ENCODE results near the gene PCID2.
A peak's percentile ranks its signal among the peaks of the same experiment; 100 is the strongest.

The PCID2 gene

DNA sequence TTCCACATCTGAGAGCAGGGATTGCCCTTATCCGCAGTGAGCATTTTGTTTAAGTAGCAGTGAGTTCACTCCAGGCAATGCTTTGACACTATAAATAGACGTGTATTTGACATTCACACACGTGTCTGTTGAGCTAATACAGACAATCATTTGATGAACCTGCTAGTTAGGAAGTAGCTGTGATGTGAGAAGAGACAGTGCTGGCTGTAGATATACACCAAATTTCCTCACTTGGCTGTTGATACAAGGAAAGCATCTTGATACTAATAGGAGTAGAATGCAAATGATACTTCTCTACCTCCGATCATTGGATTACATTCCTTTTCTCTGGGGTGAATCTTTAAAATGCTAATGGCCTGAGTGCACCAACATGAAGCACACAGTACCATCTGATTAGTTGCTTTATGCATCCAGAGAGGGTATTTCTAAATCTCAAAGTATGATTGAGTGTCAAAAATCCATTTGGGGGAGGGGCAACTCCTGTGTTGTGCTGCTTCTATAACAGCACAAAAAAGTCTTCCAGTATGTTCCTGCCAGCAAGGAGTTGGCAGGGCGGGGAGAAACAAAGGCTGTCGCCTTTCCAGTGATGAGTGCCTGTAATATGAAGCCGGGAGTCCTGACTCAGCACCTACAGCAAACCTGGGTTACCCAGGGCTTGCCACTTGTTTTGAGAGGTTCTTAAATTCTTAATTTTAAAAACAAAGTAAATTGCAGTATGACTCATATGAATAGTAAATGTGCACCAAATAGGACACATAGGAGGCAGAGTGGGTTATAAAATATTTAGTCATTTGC, 8.0 kb upstream of the PCID2 start:
- Histone ChIP-seq H3K27ac (ENCODE audit: low read length) (no peak overlapping the region), H3K9ac (ENCODE audit: low read length) (no peak overlapping the region), H3F3A (ENCODE audit: insufficient read depth, low read length) (no peaks in the 10 kb centered on the region), H3K4me2 (ENCODE audit: low read depth, low read length) (no peak overlapping the region), H3K9me3 (replicated peaks; ENCODE audit: insufficient read depth, low read length) (no peaks in the 10 kb centered on the region), H3K9me2 (replicated peaks; ENCODE audit: insufficient read depth, low read length) (no peaks in the 10 kb centered on the region), H4K20me1 (ENCODE audit: insufficient read depth, low read length) (peaks cover 33% of the 10 kb centered on the region), H3K79me2 (ENCODE audit: low read length) (peaks cover 100% of the 10 kb centered on the region), H3K4me3 (ENCODE audit: low read length) (no peak overlapping the region), H3K36me3 (replicated peaks; ENCODE audit: insufficient read depth, low read length) (no peaks in the 10 kb centered on the region; the same call in 1 of the 2 replicates), H2AFZ (ENCODE audit: low read length) (no peak overlapping the region), H3K4me1 (ENCODE audit: low read length) (no peaks in the 10 kb centered on the region), H3K27me3 (replicated peaks; ENCODE audit: insufficient read depth, low read length) (no peaks in the 10 kb centered on the region)
- TF ChIP-seq, protein P1, sequence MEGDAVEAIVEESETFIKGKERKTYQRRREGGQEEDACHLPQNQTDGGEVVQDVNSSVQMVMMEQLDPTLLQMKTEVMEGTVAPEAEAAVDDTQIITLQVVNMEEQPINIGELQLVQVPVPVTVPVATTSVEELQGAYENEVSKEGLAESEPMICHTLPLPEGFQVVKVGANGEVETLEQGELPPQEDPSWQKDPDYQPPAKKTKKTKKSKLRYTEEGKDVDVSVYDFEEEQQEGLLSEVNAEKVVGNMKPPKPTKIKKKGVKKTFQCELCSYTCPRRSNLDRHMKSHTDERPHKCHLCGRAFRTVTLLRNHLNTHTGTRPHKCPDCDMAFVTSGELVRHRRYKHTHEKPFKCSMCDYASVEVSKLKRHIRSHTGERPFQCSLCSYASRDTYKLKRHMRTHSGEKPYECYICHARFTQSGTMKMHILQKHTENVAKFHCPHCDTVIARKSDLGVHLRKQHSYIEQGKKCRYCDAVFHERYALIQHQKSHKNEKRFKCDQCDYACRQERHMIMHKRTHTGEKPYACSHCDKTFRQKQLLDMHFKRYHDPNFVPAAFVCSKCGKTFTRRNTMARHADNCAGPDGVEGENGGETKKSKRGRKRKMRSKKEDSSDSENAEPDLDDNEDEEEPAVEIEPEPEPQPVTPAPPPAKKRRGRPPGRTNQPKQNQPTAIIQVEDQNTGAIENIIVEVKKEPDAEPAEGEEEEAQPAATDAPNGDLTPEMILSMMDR (IDR thresholded peaks at IDR 0.05; ENCODE audit: low read length): no peak
- TF ChIP-seq EZH2 (optimal IDR thresholded peaks at IDR 0.05; ENCODE audit: low read depth, low read length) (no peak), EZH2phosphoT487 (IDR thresholded peaks at IDR 0.05; ENCODE audit: low read length) (no peak)
- DNase-seq: no peak

DNA sequence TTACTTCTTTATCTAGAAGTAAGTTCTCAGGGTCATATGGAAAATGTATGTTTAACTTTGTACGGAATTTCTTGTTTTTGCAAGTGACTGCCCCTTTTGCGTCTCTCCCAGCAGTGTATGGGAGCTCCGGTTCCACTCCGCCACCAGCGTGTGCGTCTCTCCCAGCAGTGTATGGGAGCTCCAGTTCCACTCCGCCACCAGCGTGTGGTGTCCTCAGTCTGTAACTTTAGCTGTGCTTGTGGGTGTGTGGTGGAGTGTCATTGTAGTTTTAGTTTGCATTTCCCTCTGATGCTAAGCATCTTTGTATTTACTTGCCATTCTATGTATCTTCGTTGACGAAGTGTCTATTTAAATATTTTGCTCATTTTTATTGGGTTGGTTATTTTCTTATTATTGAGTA, 3.3 kb upstream of the PCID2 start:
- Histone ChIP-seq H3K4me2 (ENCODE audit: low read depth, low read length) (no peak overlapping the region), H3F3A (ENCODE audit: insufficient read depth, low read length) (peaks cover 7% of the 10 kb centered on the region), H2AFZ (ENCODE audit: low read length) (no peak overlapping the region), H3K27me3 (replicated peaks; ENCODE audit: insufficient read depth, low read length) (no peaks in the 10 kb centered on the region), H3K79me2 (ENCODE audit: low read length) (peaks cover 87% of the 10 kb centered on the region), H4K20me1 (ENCODE audit: insufficient read depth, low read length) (peaks cover 33% of the 10 kb centered on the region), H3K36me3 (replicated peaks; ENCODE audit: insufficient read depth, low read length) (no peaks in the 10 kb centered on the region; the same call in 1 of the 2 replicates), H3K27ac (ENCODE audit: low read length) (no peak overlapping the region), H3K9me3 (replicated peaks; ENCODE audit: insufficient read depth, low read length) (no peaks in the 10 kb centered on the region), H3K9ac (ENCODE audit: low read length) (no peak overlapping the region), H3K4me3 (ENCODE audit: low read length) (no peak overlapping the region), H3K9me2 (replicated peaks; ENCODE audit: insufficient read depth, low read length) (no peaks in the 10 kb centered on the region), H3K4me1 (ENCODE audit: low read length) (peaks cover 12% of the 10 kb centered on the region)
- TF ChIP-seq, protein P1 (IDR thresholded peaks at IDR 0.05; ENCODE audit: low read length): peak; percentile 22
- no peak for TF ChIP-seq EZH2 (optimal IDR thresholded peaks at IDR 0.05; ENCODE audit: low read depth, low read length)
- no peak for TF ChIP-seq EZH2phosphoT487 (IDR thresholded peaks at IDR 0.05; ENCODE audit: low read length)
- no peak for DNase-seq

DNA sequence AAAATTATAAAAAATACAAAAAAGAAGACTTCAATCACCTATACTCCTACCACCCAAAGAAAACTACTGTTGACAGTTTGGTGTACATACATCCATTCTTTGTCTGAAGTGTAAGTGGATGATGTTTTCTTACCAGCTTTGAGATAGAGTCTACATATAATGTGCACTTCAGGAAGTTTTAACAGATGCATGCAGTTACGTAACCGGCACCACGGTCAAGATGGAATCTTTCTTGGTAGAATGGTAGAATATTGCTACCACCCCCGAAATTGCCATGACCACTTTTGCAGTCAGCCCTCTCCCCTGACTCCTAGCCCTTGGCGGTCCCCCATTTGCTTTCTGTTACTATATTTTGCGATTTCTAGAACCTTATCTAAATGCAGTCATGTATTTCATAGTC, 2.4 kb upstream of the PCID2 start:
- Histone ChIP-seq H3K27me3 (replicated peaks; ENCODE audit: insufficient read depth, low read length) (no peaks in the 10 kb centered on the region), H3K36me3 (replicated peaks; ENCODE audit: insufficient read depth, low read length) (no peaks in the 10 kb centered on the region; the same call in 1 of the 2 replicates), H3F3A (ENCODE audit: insufficient read depth, low read length) (peaks cover 7% of the 10 kb centered on the region), H3K79me2 (ENCODE audit: low read length) (peaks cover 87% of the 10 kb centered on the region), H3K4me1 (ENCODE audit: low read length) (peaks cover 13% of the 10 kb centered on the region), H3K4me2 (ENCODE audit: low read depth, low read length) (peak overlapping the region; percentile 88), H4K20me1 (ENCODE audit: insufficient read depth, low read length) (peaks cover 24% of the 10 kb centered on the region), H2AFZ (ENCODE audit: low read length) (no peak overlapping the region), H3K9ac (ENCODE audit: low read length) (no peak overlapping the region; the same call in 1 of the 2 replicates), H3K9me3 (replicated peaks; ENCODE audit: insufficient read depth, low read length) (no peaks in the 10 kb centered on the region), H3K27ac (ENCODE audit: low read length) (no peak overlapping the region), H3K4me3 (ENCODE audit: low read length) (peak overlapping the region; percentile 74; the same call in 1 of the 2 replicates), H3K9me2 (replicated peaks; ENCODE audit: insufficient read depth, low read length) (no peaks in the 10 kb centered on the region)
- TF ChIP-seq, protein P1 (IDR thresholded peaks at IDR 0.05; ENCODE audit: low read length): no peak
- DNase-seq: no peak

Measured in MM.1S (cell line).